Measurements from ENCODE around the gene SLC10A7. TPM values are rescaled to one million over a fixed set of nuclear protein-coding genes. Genes with fewer than 3 reads are reported as not detected.

SLC10A7 gene
- total RNA-seq, 5 donors from 2014 or later (not counting 1 experiment from before 2014, with no cell fraction given) = 11.9 to 21.8 (median 16.1) TPM

GRCh38 chr4:146334862-146335449, 186.8 kb downstream of the SLC10A7 start:
- Mint-ChIP-seq H3K9me3 (no peaks in the 10 kb centered on the region), H3K27me3 (no peaks in the 10 kb centered on the region), H3K4me3 (no peak overlapping the region), H3K27ac (no peak overlapping the region), H3K4me1 (peaks cover 0 to 6% (median 6%) of the 10 kb centered on the region in 3 donors), H3K36me3 (peaks cover 3% of the 10 kb centered on the region)
- ChIA-PET POLR2A (interaction anchor here in 1 of 2 donors (0.7 kb wide), 1 partner anchor 550 kb away, joined by 14 read pairs; no protein-coding TSS in a partner anchor), CTCF (interaction anchor here in 1 of 2 donors (2.0 kb wide), 1 partner anchor 762 kb away, joined by 6 read pairs; no protein-coding TSS in a partner anchor)
- Histone ChIP-seq H3K4me1 (ENCODE audit: control insufficient read depth in 1 of 2, extremely low read depth in 1 of 2, insufficient read depth in 2 of 2, low read length in 2 of 2) (peaks cover 0 to 4% of the 10 kb centered on the region in 2 experiments), H3K4me3 (ENCODE audit: control insufficient read depth in 1 of 2, extremely low read depth in 1 of 2, low read length in 1 of 2) (no peak overlapping the region), H3K27ac (ENCODE audit: low read length) (no peak overlapping the region), H3K9me3 (no peaks in the 10 kb centered on the region), H3K27me3 (replicated peaks in 1 of 2; ENCODE audit: control insufficient read depth in 2 of 2, extremely low read depth in 1 of 2, insufficient read depth in 2 of 2, low read length in 1 of 2) (no peaks in the 10 kb centered on the region), H3K36me3 (ENCODE audit: control insufficient read depth in 2 of 2, extremely low read depth in 1 of 2, insufficient read depth in 1 of 2, low read length in 1 of 2) (no peaks in the 10 kb centered on the region)
- 86% methylated on average over 2 of the region's 4 CpGs for WGBS (ENCODE audit: insufficient coverage)
- ATAC-seq (replicated peaks in 1 of 4) = no peak
- no peak for DNase-seq

DNA sequence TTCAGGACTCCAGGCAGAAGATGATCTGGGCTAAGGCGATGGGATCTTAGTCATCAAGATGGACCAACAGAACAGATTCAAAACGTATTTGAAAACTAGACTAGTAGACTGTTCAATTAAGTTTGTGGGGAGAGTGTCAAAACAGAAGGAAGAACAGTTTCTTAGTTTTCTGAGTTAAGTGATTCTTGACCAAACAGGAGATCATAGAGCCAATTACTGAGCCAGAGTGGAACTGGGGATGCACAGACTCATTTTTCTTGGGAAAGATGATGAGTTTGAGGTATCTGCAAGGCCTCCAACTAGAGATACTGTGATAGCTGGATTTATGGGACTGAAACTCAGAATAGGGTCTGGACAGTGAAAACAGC, 187.9 kb downstream of the SLC10A7 start:
- Histone ChIP-seq H3K27ac (ENCODE audit: low read length) (no peak overlapping the region), H3K27me3 (replicated peaks in 1 of 2; ENCODE audit: control insufficient read depth in 2 of 2, extremely low read depth in 1 of 2, insufficient read depth in 2 of 2, low read length in 1 of 2) (no peaks in the 10 kb centered on the region), H3K4me1 (ENCODE audit: control insufficient read depth in 1 of 2, extremely low read depth in 1 of 2, insufficient read depth in 2 of 2, low read length in 2 of 2) (peaks cover 0 to 4% of the 10 kb centered on the region in 2 experiments), H3K9me3 (no peaks in the 10 kb centered on the region), H3K4me3 (ENCODE audit: control insufficient read depth in 1 of 2, extremely low read depth in 1 of 2, low read length in 1 of 2) (no peak overlapping the region), H3K36me3 (ENCODE audit: control insufficient read depth in 2 of 2, extremely low read depth in 1 of 2, insufficient read depth in 1 of 2, low read length in 1 of 2) (no peaks in the 10 kb centered on the region)
- no peak for ATAC-seq (replicated peaks in 1 of 4)
- POLR2A ChIA-PET = no interaction called here
- no peak for DNase-seq
- peaks cover 0 to 6% (median 6%) of the 10 kb centered on the region in 3 donors for H3K4me1 Mint-ChIP-seq
- H3K9me3 Mint-ChIP-seq = no peaks in the 10 kb centered on the region
- H3K36me3 Mint-ChIP-seq = peaks cover 3% of the 10 kb centered on the region
- no peak overlapping the region for H3K27ac Mint-ChIP-seq
- no peak overlapping the region for H3K4me3 Mint-ChIP-seq
- CTCF ChIA-PET = no interaction called here
- no peaks in the 10 kb centered on the region for H3K27me3 Mint-ChIP-seq
- 43% methylated on average over 2 of the region's 2 CpGs for WGBS (ENCODE audit: insufficient coverage)

- ChIA-PET CTCF (no interaction called here), POLR2A (no interaction called here)
- peak in 1 of 4 experiments; percentile 34 for ATAC-seq (replicated peaks in 1 of 4)
- no peak overlapping the region for H3K4me3 ChIP-seq (ENCODE audit: control insufficient read depth in 1 of 2, extremely low read depth in 1 of 2, low read length in 1 of 2)
- peaks cover 0 to 6% (median 6%) of the 10 kb centered on the region in 3 donors for H3K4me1 Mint-ChIP-seq
- peaks cover 0 to 4% of the 10 kb centered on the region in 2 experiments for H3K4me1 ChIP-seq (ENCODE audit: control insufficient read depth in 1 of 2, extremely low read depth in 1 of 2, insufficient read depth in 2 of 2, low read length in 2 of 2)
- peaks cover 3% of the 10 kb centered on the region for H3K36me3 Mint-ChIP-seq
- no peak overlapping the region for H3K27ac Mint-ChIP-seq
- 29% methylated on average over 3 of the region's 4 CpGs for WGBS (ENCODE audit: insufficient coverage)
- no peak for DNase-seq
- no peaks in the 10 kb centered on the region for H3K27me3 Mint-ChIP-seq
- no peak overlapping the region for H3K27ac ChIP-seq (ENCODE audit: low read length)
- no peaks in the 10 kb centered on the region for H3K9me3 Mint-ChIP-seq
- no peaks in the 10 kb centered on the region for H3K27me3 ChIP-seq (replicated peaks in 1 of 2; ENCODE audit: control insufficient read depth in 2 of 2, extremely low read depth in 1 of 2, insufficient read depth in 2 of 2, low read length in 1 of 2)
- H3K4me3 Mint-ChIP-seq = no peak overlapping the region
- H3K36me3 ChIP-seq (ENCODE audit: control insufficient read depth in 2 of 2, extremely low read depth in 1 of 2, insufficient read depth in 1 of 2, low read length in 1 of 2) = no peaks in the 10 kb centered on the region
- H3K9me3 ChIP-seq = no peaks in the 10 kb centered on the region
Measured at GRCh38 chr4:146333187-146333894, 188.4 kb downstream of the SLC10A7 start.

GRCh38 chr4:146330392-146330791, 191.3 kb downstream of the SLC10A7 start:
- H3K27ac Mint-ChIP-seq = no peak overlapping the region
- Histone ChIP-seq H3K4me3 (ENCODE audit: control insufficient read depth in 1 of 2, extremely low read depth in 1 of 2, low read length in 1 of 2) (no peak overlapping the region), H3K9me3 (no peaks in the 10 kb centered on the region), H3K4me1 (ENCODE audit: control insufficient read depth in 1 of 2, extremely low read depth in 1 of 2, insufficient read depth in 2 of 2, low read length in 2 of 2) (peaks cover 0 to 4% of the 10 kb centered on the region in 2 experiments), H3K27me3 (replicated peaks in 1 of 2; ENCODE audit: control insufficient read depth in 2 of 2, extremely low read depth in 1 of 2, insufficient read depth in 2 of 2, low read length in 1 of 2) (no peaks in the 10 kb centered on the region), H3K27ac (ENCODE audit: low read length) (no peak overlapping the region), H3K36me3 (ENCODE audit: control insufficient read depth in 2 of 2, extremely low read depth in 1 of 2, insufficient read depth in 1 of 2, low read length in 1 of 2) (no peaks in the 10 kb centered on the region)
- POLR2A ChIA-PET = no interaction called here
- ATAC-seq (replicated peaks in 1 of 4) = no peak
- no peaks in the 10 kb centered on the region for H3K27me3 Mint-ChIP-seq
- peaks cover 0 to 2% (median 0%) of the 10 kb centered on the region in 3 donors for H3K4me1 Mint-ChIP-seq
- DNase-seq = no peak
- H3K36me3 Mint-ChIP-seq = peaks cover 4% of the 10 kb centered on the region
- H3K9me3 Mint-ChIP-seq = peaks cover 0 to under 1% (median 0%) of the 10 kb centered on the region in 3 donors
- CTCF ChIA-PET = no interaction called here
- H3K4me3 Mint-ChIP-seq = no peak overlapping the region
- WGBS (ENCODE audit: insufficient coverage) = no CpG with 5 or more reads among the region's 4 CpGs

DNA sequence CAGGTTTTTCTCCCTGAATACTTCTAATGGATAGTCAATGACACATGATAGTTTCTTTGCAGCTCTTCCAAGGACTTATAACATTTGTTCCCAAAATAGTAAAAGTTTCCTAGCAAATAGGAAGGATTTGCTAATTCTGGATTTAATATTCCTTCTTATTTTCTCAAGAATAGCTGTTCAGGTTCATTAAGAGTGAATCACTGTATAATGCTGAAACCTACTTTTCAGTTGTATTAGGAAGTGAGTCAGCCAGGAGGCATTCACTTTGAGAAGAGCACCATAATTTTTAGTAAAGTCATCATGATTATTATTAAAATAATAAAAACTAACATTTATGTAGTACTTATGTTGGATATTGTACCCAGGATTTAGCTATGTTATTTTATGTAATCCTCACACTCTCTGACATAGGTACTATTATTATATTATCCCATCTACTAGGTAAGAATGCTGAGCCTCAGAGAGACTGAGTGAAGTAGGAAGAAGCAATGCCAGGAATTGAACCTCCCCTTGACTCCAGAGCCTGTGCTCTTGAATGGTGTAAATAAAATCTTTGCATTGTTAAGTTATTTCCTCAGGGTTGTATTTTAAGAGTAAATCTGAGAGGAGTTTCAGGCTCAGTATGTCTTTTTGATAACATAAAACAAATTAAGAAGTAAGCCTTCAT, 192.6 kb downstream of the SLC10A7 start:
- no peaks in the 10 kb centered on the region for H3K9me3 ChIP-seq
- H3K4me1 ChIP-seq (ENCODE audit: control insufficient read depth in 1 of 2, extremely low read depth in 1 of 2, insufficient read depth in 2 of 2, low read length in 2 of 2) = peaks cover 0 to 4% of the 10 kb centered on the region in 2 experiments
- POLR2A ChIA-PET = no interaction called here
- H3K27ac ChIP-seq (ENCODE audit: low read length) = no peak overlapping the region
- no peak for DNase-seq
- H3K27ac Mint-ChIP-seq = no peak overlapping the region
- no peaks in the 10 kb centered on the region for H3K27me3 ChIP-seq (replicated peaks in 1 of 2; ENCODE audit: control insufficient read depth in 2 of 2, extremely low read depth in 1 of 2, insufficient read depth in 2 of 2, low read length in 1 of 2)
- H3K36me3 Mint-ChIP-seq = peaks cover 16% of the 10 kb centered on the region
- CTCF ChIA-PET = interaction anchor here in 1 of 2 donors (0.5 kb wide), 1 partner anchor 1197 kb away, joined by 3 read pairs; no protein-coding TSS in a partner anchor
- no peak overlapping the region for H3K4me3 Mint-ChIP-seq
- H3K4me1 Mint-ChIP-seq = no peaks in the 10 kb centered on the region
- ATAC-seq (replicated peaks in 1 of 4) = no peak
- peaks cover 0 to 5% of the 10 kb centered on the region in 2 donors for H3K36me3 ChIP-seq (ENCODE audit: control insufficient read depth in 2 of 2, extremely low read depth in 1 of 2, insufficient read depth in 1 of 2, low read length in 1 of 2)
- no peak overlapping the region for H3K4me3 ChIP-seq (ENCODE audit: control insufficient read depth in 1 of 2, extremely low read depth in 1 of 2, low read length in 1 of 2)
- H3K27me3 Mint-ChIP-seq = no peaks in the 10 kb centered on the region
- peaks cover 0 to 1% (median 0%) of the 10 kb centered on the region in 3 donors for H3K9me3 Mint-ChIP-seq

- no peaks in the 10 kb centered on the region for H3K27me3 Mint-ChIP-seq
- Histone ChIP-seq H3K9me3 (no peaks in the 10 kb centered on the region), H3K27ac (ENCODE audit: low read length) (no peak overlapping the region), H3K4me3 (ENCODE audit: control insufficient read depth in 1 of 2, extremely low read depth in 1 of 2, low read length in 1 of 2) (no peak overlapping the region), H3K4me1 (ENCODE audit: control insufficient read depth in 1 of 2, extremely low read depth in 1 of 2, insufficient read depth in 2 of 2, low read length in 2 of 2) (no peaks in the 10 kb centered on the region), H3K36me3 (ENCODE audit: control insufficient read depth in 2 of 2, extremely low read depth in 1 of 2, insufficient read depth in 1 of 2, low read length in 1 of 2) (peaks cover 0 to 6% of the 10 kb centered on the region in 2 donors), H3K27me3 (replicated peaks in 1 of 2; ENCODE audit: control insufficient read depth in 2 of 2, extremely low read depth in 1 of 2, insufficient read depth in 2 of 2, low read length in 1 of 2) (no peaks in the 10 kb centered on the region)
- WGBS (ENCODE audit: insufficient coverage) = 96% methylated on average over 3 of the region's 6 CpGs
- H3K4me1 Mint-ChIP-seq = no peaks in the 10 kb centered on the region
- no peak overlapping the region for H3K4me3 Mint-ChIP-seq
- DNase-seq (no peak), ATAC-seq (replicated peaks in 1 of 4) (no peak)
- no peak overlapping the region for H3K27ac Mint-ChIP-seq
- POLR2A ChIA-PET = no interaction called here
- peaks cover 27% of the 10 kb centered on the region for H3K36me3 Mint-ChIP-seq
- peaks cover 0 to 1% (median 0%) of the 10 kb centered on the region in 3 donors for H3K9me3 Mint-ChIP-seq
- CTCF ChIA-PET = no interaction called here
Measured at GRCh38 chr4:146327859-146328650, 193.7 kb downstream of the SLC10A7 start.

All from T-cell (primary cell).